Suppressor macrophage treated with lipopolysaccharide for 4 hours (primary cell): Measurements from ENCODE around the gene GALK1.
"Not testable (repeated sequence)": the region's sequence is repeated elsewhere in the genome, so short reads cannot be mapped to it uniquely, and the experiment has no call there.

Source experiments
- DNase-seq: peaks from one replicate; pipeline ENCODE4 v3.0.0-alpha.2; 2020

The GALK1 gene

GRCh38 chr17:75764711-75765421, at the start of gene GALK1:
GALK1 (minus strand) TSS chr17:75765192; CDS start chr17:75765136, 56 bp downstream.
- peak; percentile 81 for DNase-seq

GRCh38 chr17:75814021-75814395, 49.0 kb upstream of the GALK1 start:
- DNase-seq, result no peak

- DNase-seq, result no peak
Measured at GRCh38 chr17:75813081-75814020, 48.4 kb upstream of the GALK1 start.

GRCh38 chr17:75812096-75813013, 47.4 kb upstream of the GALK1 start:
- no peak for DNase-seq

- no peak for DNase-seq
Measured at GRCh38 chr17:75811174-75811573, 46.2 kb upstream of the GALK1 start.

GRCh38 chr17:75810756-75811155, 45.8 kb upstream of the GALK1 start:
- not testable (repeated sequence) for DNase-seq

GRCh38 chr17:75810216-75810615, 45.2 kb upstream of the GALK1 start:
- no peak for DNase-seq

GRCh38 chr17:75809631-75810111, 44.7 kb upstream of the GALK1 start:
- DNase-seq, result no peak

- DNase-seq, result no peak
Measured at GRCh38 chr17:75808905-75809621, 44.1 kb upstream of the GALK1 start.

GRCh38 chr17:75808549-75808904, 43.5 kb upstream of the GALK1 start:
- no peak for DNase-seq

- no peak for DNase-seq
Measured at GRCh38 chr17:75807861-75808260, 42.9 kb upstream of the GALK1 start.

GRCh38 chr17:75806822-75807500, 42.0 kb upstream of the GALK1 start:
- no peak for DNase-seq

- no peak for DNase-seq
Measured at GRCh38 chr17:75803883-75804282, 38.9 kb upstream of the GALK1 start.

- DNase-seq, result no peak
Measured at GRCh38 chr17:75799402-75799801, 34.4 kb upstream of the GALK1 start.

GRCh38 chr17:75795820-75796607, 31.0 kb upstream of the GALK1 start:
- no peak for DNase-seq

GRCh38 chr17:75793460-75793859, 28.5 kb upstream of the GALK1 start:
- no peak for DNase-seq

GRCh38 chr17:75791254-75791653, 26.3 kb upstream of the GALK1 start:
- no peak for DNase-seq

GRCh38 chr17:75785016-75785890, 20.3 kb upstream of the GALK1 start:
- DNase-seq, result peak; percentile 95

GRCh38 chr17:75784473-75785015, 19.6 kb upstream of the GALK1 start, which contains the start of gene UNK:
UNK (plus strand) TSS chr17:75784806; CDS start chr17:75784881, 75 bp downstream.
- DNase-seq, result peak; percentile 99
